Measurements from ENCODE around the gene MCUB. TPM values are rescaled to one million over a fixed set of nuclear protein-coding genes. Genes with fewer than 3 reads are reported as not detected.
"Not testable (repeated sequence)": the region's sequence is repeated elsewhere in the genome, so short reads cannot be mapped to it uniquely, and the experiment has no call there.

MCUB gene
- polyA plus RNA-seq, 12 donors, result 8.6 to 30.2 (median 10.6) TPM; not detected in 1

DNA sequence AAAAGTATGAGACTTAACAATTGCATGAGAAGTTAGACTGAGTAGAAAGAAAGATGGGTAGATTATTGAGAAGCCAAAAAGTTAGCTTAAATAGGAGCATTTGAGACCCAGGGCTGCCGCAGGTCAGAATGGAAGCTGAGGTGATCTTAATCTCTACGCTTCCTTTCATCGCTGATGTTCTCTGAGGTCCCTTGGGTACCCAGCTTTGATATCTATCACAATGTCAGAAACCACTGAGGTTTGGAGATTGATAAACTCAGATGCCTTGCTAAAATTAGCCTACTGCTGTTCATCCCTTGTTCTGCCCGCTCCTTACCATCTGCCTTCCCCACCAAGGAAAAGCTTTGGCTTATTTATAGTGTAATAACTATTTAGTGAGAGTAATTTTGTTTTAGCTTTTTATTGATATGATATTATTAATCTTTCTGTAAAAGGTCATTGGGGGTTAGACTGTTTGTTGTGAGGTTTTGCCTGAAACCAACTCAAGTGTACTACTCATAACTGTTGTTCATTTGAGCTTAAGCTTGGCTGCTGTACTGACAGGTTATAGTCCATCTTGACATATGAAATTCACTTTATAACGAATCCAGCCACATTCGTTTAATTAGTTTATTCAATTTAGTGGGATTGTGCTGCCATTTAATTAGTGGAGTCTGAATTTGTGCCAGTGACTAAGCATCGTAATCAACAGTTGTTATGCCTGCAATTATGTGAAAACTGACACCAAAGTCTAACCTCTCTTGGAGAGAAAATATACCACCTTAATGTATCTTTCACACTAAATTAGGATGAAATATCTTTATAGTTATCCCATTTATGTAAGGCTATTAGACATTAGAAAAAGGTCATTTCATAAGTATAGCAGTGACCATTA is 15.1 kb downstream of the MCUB start:
- no peak for DNase-seq

DNA sequence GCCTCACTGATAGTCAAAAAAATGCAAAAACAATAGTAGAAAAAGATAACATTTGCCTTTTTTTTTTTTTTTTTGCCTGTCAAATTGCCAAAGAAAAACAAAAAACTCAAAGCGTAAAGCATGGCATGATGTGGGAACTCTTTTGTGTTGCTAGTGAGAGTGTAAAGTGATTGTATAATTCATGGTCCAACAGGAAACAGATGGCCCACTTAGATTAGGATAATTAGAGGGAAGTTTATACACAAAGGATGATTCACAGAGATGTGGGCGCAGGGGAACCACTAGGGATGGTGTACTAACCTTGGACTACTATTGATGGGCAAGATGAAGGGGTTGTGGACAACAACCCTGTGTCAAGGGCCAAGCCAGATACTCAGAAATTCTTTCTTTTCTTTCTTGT is 16.4 kb downstream of the MCUB start:
- no peak for DNase-seq

GRCh38 chr4:109578846-109579245 is 18.8 kb downstream of the MCUB start:
- DNase-seq, result no peak

DNA sequence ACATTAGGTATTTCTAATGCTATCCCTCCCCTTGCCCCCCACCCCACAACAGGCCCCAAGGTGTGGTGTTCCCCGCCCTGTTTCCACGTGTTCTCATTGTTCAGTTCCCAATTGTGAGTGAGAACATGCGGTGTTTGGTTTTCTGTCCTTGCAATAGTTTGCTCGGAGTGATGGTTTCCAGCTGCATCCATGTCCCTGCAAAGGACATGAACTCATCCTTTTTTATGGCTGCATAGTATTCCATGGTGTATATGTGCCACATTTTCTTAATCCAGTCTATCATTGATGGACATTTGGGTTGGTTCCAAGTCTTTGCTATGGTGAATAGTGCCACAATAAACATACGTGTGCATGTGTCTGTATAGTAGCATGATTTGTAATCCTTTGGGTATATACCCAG is 20.0 kb downstream of the MCUB start:
- DNase-seq, result not testable (repeated sequence)

DNA sequence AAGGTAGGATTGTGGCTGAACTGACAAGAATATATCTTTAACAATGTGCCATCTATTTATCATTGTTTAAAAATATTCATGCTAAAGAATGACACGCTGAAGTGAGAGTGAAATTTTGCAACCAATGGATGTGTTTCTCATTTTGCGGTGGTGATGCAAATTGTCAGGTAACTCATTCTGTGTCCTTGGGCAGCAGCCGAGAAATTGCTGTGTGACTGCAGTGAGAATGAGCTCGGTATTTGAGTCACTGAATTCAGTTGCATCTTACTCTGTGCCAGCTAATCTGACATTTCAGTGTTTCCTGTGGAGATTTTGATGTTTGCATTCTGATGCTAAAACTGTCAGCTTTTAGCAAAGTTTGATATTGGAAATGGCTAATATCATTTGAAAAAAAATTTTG is 28.1 kb downstream of the MCUB start:
- no peak for DNase-seq

DNA sequence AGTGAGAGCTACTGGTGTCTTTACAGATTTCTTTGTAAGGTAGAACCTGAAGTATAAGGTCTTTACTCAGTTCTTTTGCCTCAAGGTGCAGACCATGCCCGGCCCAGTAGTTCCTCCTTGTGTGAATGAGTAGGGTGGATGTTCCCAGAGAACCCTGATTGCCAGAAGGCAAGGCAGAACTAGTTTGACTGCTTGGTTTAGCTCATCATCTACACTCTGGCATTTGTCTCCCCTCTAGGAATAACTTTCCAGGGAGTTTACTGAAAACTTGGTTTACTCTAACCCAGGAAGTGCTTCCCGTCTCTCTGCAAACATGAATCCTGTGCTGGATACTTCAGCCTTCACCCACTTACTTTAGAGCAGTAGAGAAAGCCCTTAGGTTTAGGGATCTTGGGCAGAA is 29.1 kb downstream of the MCUB start:
- DNase-seq, result no peak

- no peak for DNase-seq
These were observed 29.6 kb downstream of the MCUB start for GRCh38 chr4:109589605-109590004.

DNA sequence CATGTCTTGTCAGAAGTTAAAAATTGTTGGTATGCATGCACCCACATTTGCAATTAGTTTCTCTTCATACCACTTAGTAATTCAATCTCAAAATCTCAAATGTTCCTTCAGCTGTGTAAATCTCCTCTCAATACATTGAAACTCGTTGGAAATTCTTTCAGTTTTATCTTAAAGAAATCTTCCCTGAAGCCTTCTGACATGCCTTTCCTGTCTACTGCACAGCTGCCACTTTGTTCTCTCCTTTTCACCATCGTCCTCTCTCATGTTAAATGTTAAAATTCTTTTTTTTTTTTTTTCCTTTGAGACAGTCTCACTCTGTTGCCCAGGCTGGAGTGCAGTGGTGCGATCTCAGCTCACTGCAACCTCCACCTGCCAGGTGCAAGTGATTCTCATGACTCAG is 30.9 kb downstream of the MCUB start:
- no peak for DNase-seq

DNA sequence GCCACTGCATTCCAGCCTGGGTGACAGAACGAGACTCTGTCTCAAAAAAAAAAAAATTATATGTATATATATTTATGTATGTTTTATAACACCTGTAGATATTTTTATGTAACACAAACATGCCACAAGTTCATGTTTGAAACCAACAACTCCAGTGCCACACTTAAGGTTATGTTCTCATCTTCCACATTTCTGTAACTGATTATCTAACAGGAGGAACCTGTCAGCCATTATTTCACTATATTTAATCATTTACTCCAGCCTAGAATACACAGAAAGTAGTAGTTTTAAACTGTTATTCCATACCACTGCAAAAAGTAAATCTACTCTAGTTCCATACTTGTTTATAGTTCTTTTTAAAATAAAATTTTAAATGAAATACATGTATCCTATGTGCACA is 32.3 kb downstream of the MCUB start:
- DNase-seq, result no peak

DNA sequence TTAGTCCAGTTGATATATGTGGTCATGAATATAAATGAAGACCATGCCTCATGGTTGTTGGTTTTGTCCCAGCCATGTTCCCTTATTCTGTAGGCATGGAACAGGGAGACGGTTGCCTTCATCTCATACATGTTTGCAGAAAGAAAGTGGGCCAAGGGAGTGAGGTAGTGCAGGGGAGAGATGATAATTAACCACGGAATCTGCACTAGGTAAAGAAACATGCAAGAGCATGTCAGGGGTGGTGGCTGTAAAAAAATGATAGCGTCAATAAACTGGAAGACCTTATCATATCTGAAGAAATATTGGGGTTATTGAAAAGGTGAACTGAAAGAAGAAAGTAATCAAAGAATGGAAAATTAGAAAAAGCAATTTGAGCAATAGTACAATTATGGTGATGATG is 35.1 kb downstream of the MCUB start:
- DNase-seq, result not testable (repeated sequence)

GRCh38 chr4:109596420-109597085 is 36.5 kb downstream of the MCUB start:
- DNase-seq, result not testable (repeated sequence)

GRCh38 chr4:109599046-109599652 is 39.1 kb downstream of the MCUB start:
- DNase-seq, result no peak

GRCh38 chr4:109600431-109600830 is 40.4 kb downstream of the MCUB start:
- DNase-seq, result no peak

DNA sequence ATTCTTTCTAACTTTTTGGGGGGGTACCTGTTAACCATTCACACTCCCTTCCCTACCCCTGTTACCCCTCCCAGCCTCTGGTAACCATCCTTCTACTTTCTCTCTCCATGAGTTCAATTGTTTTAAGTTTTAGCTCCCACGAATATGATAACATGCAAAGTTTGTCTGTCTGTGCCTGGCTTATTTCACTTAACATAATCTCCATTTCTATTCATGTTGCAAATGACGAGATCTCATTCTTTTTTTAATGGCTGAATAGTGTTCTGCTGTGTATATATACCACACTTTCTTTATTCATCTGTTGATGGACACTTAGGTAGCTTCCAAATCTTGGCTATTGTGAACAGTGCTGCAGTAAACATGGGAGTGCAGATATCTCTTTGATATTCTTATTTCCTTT is 41.3 kb downstream of the MCUB start:
- no peak for DNase-seq

DNA sequence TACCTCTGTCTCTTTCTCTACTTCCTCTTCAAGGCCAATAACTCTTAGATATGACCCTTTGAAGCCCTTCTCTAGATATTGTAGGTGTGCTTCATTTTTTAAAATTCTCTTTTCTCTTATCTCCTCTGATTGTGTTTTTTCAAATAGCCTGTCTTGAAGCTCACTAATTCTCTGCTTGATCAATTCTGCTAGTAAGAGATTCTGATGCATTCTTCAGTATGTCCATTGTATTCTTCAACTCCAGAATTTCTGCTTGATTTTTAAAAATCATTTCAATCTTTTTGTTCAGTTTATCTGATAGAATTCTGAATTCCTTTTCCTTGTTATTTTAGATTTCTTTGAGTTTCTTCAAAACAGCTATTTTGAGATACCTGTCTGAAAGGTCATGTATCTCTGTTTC is 47.9 kb downstream of the MCUB start:
- DNase-seq, result no peak

GRCh38 chr4:109608879-109609278 is 48.8 kb downstream of the MCUB start:
- no peak for DNase-seq

DNA sequence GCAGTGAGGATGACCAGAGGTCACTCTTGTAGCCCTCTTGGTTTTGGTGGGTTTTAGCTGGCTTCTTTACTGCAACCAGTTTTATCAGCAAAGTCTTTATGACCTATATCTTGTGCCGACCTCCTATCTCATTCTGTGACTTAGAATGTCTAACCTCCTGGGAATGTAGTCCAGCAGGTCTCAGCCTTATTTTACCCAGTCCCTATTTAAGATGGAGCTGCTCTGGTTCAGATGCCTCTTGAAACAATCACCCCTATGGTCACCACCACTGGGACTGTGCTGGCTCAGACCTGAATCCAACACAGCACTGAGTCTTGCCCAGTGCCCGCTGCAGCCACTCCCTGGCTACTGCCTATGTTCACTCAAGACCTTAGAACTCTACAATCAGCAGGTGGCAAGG is 49.4 kb downstream of the MCUB start:
- no peak for DNase-seq

DNA sequence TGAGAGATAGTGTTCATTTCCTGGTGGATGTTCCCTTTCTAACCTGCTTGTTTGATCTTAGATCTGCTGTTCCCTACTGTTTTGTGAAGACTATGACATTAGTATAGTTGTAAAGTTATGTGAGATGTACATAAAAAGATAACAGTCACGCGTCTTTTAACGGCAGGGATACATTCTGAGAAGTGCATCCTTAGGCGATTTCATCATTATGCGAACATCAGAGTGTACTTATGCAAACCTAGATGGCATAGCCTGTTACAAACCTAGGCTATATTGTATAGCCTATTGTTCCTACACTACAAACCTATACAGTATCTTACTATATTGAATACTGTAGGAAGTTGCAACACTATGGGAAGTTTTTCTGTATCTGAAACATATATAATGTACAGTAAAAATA is 50.4 kb downstream of the MCUB start:
- no peak for DNase-seq

DNA sequence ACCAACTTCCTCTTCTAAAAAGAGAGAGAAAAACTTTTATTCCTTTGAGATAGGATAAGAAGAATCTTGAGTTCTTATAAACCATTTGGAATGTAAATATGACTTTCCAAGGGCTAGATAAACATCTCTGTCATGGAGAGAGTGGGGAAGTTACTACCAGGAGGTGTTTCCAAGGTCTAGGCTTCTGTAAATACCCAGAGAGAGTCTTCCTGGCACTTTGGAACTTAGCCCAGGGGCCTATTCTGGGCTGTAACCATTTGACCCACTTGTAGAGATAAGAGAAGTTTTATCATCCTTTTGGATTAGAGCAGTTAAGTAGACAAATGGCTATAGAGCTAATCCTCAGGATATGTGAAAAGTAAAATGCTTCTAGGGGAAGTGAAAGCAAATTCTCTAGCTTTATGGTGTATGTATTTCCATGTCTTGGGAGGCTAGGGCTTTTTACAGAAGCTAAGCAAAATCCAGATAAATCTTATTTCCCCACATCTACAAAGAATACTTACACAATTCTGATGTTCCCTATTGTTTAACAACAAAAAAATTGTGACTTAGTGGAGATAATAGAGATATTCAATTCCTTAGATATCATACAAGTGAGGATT is 51.1 kb downstream of the MCUB start:
- no peak for DNase-seq

DNA sequence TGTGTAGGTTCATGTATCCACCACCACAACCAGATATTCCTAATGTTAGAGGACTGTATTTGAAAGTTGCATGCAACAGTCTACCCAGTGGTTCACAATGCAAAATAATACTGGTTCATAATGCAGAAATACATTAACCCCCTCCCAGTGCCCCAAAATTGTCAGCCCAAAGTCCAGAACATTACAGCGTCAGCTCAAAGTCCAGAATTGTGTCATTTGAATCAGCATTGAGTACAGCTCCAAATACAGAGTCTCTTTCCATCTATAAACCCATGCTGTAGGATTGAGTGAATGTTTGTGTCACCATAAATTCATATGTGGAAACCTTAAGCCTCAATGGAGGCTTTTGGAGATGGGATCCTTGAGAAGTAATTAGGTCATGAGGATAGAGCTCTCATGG is 54.0 kb downstream of the MCUB start:
- DNase-seq, result no peak

- no peak for DNase-seq
These were observed 54.4 kb downstream of the MCUB start for GRCh38 chr4:109614466-109614865.

DNA sequence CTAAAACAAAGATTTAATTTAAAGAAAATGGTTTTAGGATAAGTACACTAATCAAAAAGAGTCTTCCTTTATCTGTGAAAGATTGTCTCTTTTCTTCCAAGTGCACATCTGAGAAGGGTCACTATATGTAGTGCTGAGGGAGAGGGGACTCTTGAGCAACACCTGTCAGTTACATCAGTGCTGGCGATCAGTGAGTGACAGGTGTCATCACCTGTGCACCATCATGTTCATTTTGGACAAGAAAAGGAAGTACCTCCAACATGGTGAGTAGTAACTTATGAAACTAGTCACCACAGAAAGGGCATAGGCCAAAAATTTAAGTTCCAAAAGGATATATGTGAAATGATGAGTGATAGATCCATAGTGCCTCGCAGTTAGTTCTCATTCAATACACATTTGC is 55.7 kb downstream of the MCUB start:
- no peak for DNase-seq

- DNase-seq, result no peak
These were observed 56.2 kb downstream of the MCUB start for GRCh38 chr4:109616243-109616642.
